NCI-H82 (cell line): Measurements from ENCODE around the gene GSG1L.

Experiments used
- DNase-seq: peaks from one replicate; lab custom pipeline; 2025; lab: John Stamatoyannopoulos, UW

The GSG1L gene

GRCh38 chr16:28019218-28019617, 44.3 kb downstream of the GSG1L start:
- DNase-seq: no peak

GRCh38 chr16:28014851-28015250, 48.7 kb downstream of the GSG1L start:
- no peak for DNase-seq

- no peak for DNase-seq
Observed at GRCh38 chr16:28013878-28014277, 49.6 kb downstream of the GSG1L start.

- no peak for DNase-seq
Observed at GRCh38 chr16:28013392-28013791, 50.1 kb downstream of the GSG1L start.

GRCh38 chr16:28011971-28012445, 51.5 kb downstream of the GSG1L start:
- peak; percentile 82 for DNase-seq

- DNase-seq: no peak
Observed at GRCh38 chr16:28011223-28011622, 52.3 kb downstream of the GSG1L start.

GRCh38 chr16:28010671-28011070, 52.8 kb downstream of the GSG1L start:
- DNase-seq: no peak

- peak; percentile 61 for DNase-seq
Observed at GRCh38 chr16:28009586-28010373, 53.7 kb downstream of the GSG1L start.

- no peak for DNase-seq
Observed at GRCh38 chr16:28003923-28004322, 59.6 kb downstream of the GSG1L start.

- DNase-seq: no peak
Observed at GRCh38 chr16:28003021-28003865, 60.3 kb downstream of the GSG1L start.

- no peak for DNase-seq
Observed at GRCh38 chr16:28001642-28002041, 61.9 kb downstream of the GSG1L start.

GRCh38 chr16:28001184-28001583, 62.3 kb downstream of the GSG1L start:
- DNase-seq: no peak

GRCh38 chr16:28000314-28001169, 63.0 kb downstream of the GSG1L start:
- no peak for DNase-seq

- no peak for DNase-seq
Observed at GRCh38 chr16:27999687-28000086, 63.8 kb downstream of the GSG1L start.

GRCh38 chr16:27995378-27995777, 68.1 kb downstream of the GSG1L start:
- no peak for DNase-seq

- no peak for DNase-seq
Observed at GRCh38 chr16:27994686-27995085, 68.8 kb downstream of the GSG1L start.

- no peak for DNase-seq
Observed at GRCh38 chr16:27993587-27993986, 69.9 kb downstream of the GSG1L start.

GRCh38 chr16:27991876-27992275, 71.6 kb downstream of the GSG1L start:
- no peak for DNase-seq

GRCh38 chr16:27985981-27986380, 77.5 kb downstream of the GSG1L start:
- no peak for DNase-seq

- DNase-seq: no peak
Observed at GRCh38 chr16:27984121-27984520, 79.4 kb downstream of the GSG1L start.

- no peak for DNase-seq
Observed at GRCh38 chr16:27983244-27983643, 80.3 kb downstream of the GSG1L start.

GRCh38 chr16:27982184-27982583, 81.3 kb downstream of the GSG1L start:
- peak; percentile 42 for DNase-seq
